GM19455 (cell line): Measurements from ENCODE around the gene CUX1.

Experiments used
- ATAC-seq: cut with Tn5 transposase; IDR thresholded peaks from one replicate; pipeline ENCODE4 v1.9.1; 2021; ENCODE audit not compliant: unreplicated experiment

CUX1 gene

GRCh38 chr7:102254521-102254920 lies 437.1 kb downstream of the CUX1 start:
- no peak for ATAC-seq

GRCh38 chr7:102255501-102255900 lies 438.1 kb downstream of the CUX1 start:
- no peak for ATAC-seq

- no peak for ATAC-seq
Observed at GRCh38 chr7:102255916-102256315, 438.5 kb downstream of the CUX1 start.

- no peak for ATAC-seq
Observed at GRCh38 chr7:102258073-102258748, 440.8 kb downstream of the CUX1 start.

- ATAC-seq: no peak
Observed at GRCh38 chr7:102258749-102259107, 441.3 kb downstream of the CUX1 start.

GRCh38 chr7:102260856-102261255 lies 443.4 kb downstream of the CUX1 start:
- no peak for ATAC-seq

GRCh38 chr7:102261451-102261850 lies 444.0 kb downstream of the CUX1 start:
- ATAC-seq: no peak

GRCh38 chr7:102262546-102262945 lies 445.1 kb downstream of the CUX1 start:
- no peak for ATAC-seq

GRCh38 chr7:102264367-102264891 lies 447.0 kb downstream of the CUX1 start:
- no peak for ATAC-seq

GRCh38 chr7:102266541-102266940 lies 449.1 kb downstream of the CUX1 start:
- no peak for ATAC-seq

- ATAC-seq: no peak
Observed at GRCh38 chr7:102268635-102269034, 451.2 kb downstream of the CUX1 start.

GRCh38 chr7:102270178-102270887 lies 452.9 kb downstream of the CUX1 start:
- ATAC-seq: no peak

- ATAC-seq: no peak
Observed at GRCh38 chr7:102271158-102271798, 453.9 kb downstream of the CUX1 start.

- ATAC-seq: no peak
Observed at GRCh38 chr7:102272075-102272916, 454.9 kb downstream of the CUX1 start.

- ATAC-seq: no peak
Observed at GRCh38 chr7:102272917-102273748, 455.7 kb downstream of the CUX1 start.

- no peak for ATAC-seq
Observed at GRCh38 chr7:102273749-102274712, 456.6 kb downstream of the CUX1 start.

- ATAC-seq: no peak
Observed at GRCh38 chr7:102275123-102275703, 457.8 kb downstream of the CUX1 start.

GRCh38 chr7:102277901-102278300 lies 460.5 kb downstream of the CUX1 start:
- no peak for ATAC-seq
